ENCODE results near the gene TESK1. TPM values are rescaled to one million over a fixed set of nuclear protein-coding genes. Genes with fewer than 3 reads are reported as not detected.
"Not testable (repeated sequence)": the region's sequence is repeated elsewhere in the genome, so short reads cannot be mapped to it uniquely, and the experiment has no call there.

The TESK1 gene
- total RNA-seq, 1 donor from 2014 or later: 47.6 TPM

DNA sequence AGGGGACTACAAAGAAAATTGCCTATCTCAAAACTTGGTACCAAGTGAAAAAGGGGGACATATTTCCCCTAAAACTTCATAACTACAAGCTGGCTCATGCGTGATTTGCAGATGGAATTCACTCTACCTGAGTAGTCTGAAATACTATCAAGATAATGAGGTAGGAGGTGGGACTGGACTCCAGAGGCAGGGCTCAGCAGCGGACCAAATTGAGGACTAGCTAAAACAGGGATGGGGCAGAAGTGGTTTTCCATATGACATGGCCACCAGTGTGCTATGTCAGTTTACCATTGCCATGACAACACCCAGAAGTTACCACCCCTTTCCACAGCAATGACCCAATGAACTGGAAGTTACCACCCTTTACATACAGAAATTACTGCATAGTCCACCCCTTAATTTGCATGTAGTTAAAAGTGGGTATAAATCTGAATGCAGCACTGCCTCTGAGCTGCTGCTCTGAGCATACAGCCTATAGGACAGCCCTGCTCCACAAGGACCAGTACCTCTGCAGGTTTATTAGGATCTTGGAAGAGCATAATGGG lies 30.4 kb upstream of the TESK1 start:
- Mint-ChIP-seq H3K9me3 (peaks cover 3% of the 10 kb centered on the region), H3K4me1 (no peaks in the 10 kb centered on the region), H3K36me3 (ENCODE audit: low read depth) (peaks cover 2% of the 10 kb centered on the region), H3K4me3 (no peak overlapping the region), H3K27me3 (ENCODE audit: low read depth) (no peaks in the 10 kb centered on the region), H3K27ac (ENCODE audit: unreplicated experiment) (no peak overlapping the region)
- no peak for DNase-seq (ENCODE audit: low read depth, low spot score)
- TF ChIP-seq, protein P1, sequence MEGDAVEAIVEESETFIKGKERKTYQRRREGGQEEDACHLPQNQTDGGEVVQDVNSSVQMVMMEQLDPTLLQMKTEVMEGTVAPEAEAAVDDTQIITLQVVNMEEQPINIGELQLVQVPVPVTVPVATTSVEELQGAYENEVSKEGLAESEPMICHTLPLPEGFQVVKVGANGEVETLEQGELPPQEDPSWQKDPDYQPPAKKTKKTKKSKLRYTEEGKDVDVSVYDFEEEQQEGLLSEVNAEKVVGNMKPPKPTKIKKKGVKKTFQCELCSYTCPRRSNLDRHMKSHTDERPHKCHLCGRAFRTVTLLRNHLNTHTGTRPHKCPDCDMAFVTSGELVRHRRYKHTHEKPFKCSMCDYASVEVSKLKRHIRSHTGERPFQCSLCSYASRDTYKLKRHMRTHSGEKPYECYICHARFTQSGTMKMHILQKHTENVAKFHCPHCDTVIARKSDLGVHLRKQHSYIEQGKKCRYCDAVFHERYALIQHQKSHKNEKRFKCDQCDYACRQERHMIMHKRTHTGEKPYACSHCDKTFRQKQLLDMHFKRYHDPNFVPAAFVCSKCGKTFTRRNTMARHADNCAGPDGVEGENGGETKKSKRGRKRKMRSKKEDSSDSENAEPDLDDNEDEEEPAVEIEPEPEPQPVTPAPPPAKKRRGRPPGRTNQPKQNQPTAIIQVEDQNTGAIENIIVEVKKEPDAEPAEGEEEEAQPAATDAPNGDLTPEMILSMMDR (conservative IDR thresholded peaks at IDR 0.05): no peak

DNA sequence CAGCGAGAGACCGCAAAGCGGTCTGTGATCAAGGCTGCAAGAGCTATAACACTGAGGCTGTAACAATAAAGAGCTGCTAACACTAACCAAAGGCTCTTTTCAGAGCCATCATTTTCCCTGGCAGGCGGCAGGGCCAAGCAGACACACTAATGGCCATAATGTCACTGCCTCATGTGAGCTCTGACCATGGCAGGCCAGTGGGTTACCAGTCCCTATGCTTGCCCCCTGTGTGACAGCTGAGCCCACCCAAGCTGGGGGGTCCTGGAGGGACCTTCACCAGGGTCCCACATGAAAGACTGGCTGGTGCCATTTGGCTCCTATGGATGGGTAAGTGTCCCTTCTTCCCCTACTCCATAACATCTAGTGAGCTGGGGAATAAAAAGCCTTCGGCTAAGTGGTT lies 29.6 kb upstream of the TESK1 start:
- Mint-ChIP-seq H3K4me3 (no peak overlapping the region), H3K9me3 (peaks cover 6% of the 10 kb centered on the region), H3K4me1 (no peaks in the 10 kb centered on the region), H3K36me3 (ENCODE audit: low read depth) (peaks cover 6% of the 10 kb centered on the region), H3K27ac (ENCODE audit: unreplicated experiment) (no peak overlapping the region), H3K27me3 (ENCODE audit: low read depth) (no peaks in the 10 kb centered on the region)
- no peak for DNase-seq (ENCODE audit: low read depth, low spot score)
- TF ChIP-seq, protein P1 (conservative IDR thresholded peaks at IDR 0.05): no peak

DNA sequence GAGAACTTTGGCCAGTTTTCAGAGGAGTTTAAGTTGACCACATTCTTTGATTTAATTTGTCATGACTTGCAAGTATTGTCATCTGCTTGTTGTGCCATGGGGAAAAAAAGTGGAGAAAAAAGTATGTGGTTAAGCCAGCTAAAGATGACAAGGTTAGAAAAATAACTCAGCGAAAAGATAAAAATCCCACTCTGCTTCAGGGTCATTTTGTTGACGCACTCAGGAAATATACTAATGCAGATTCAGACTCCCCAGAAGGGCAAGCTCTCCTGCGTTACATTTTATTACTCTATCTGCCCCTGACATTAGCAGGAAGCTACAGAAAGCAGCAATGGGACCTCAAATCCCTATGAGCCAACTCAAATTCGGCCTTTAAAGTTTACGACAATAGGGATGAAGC lies 27.6 kb upstream of the TESK1 start:
- H3K27ac Mint-ChIP-seq (ENCODE audit: unreplicated experiment): no peak overlapping the region
- TF ChIP-seq, protein P1 (conservative IDR thresholded peaks at IDR 0.05): no peak
- H3K4me3 Mint-ChIP-seq: no peak overlapping the region
- no peaks in the 10 kb centered on the region for H3K4me1 Mint-ChIP-seq
- H3K27me3 Mint-ChIP-seq (ENCODE audit: low read depth): no peaks in the 10 kb centered on the region
- no peak for DNase-seq (ENCODE audit: low read depth, low spot score)
- peaks cover 8% of the 10 kb centered on the region for H3K9me3 Mint-ChIP-seq
- peaks cover 12% of the 10 kb centered on the region for H3K36me3 Mint-ChIP-seq (ENCODE audit: low read depth)

DNA sequence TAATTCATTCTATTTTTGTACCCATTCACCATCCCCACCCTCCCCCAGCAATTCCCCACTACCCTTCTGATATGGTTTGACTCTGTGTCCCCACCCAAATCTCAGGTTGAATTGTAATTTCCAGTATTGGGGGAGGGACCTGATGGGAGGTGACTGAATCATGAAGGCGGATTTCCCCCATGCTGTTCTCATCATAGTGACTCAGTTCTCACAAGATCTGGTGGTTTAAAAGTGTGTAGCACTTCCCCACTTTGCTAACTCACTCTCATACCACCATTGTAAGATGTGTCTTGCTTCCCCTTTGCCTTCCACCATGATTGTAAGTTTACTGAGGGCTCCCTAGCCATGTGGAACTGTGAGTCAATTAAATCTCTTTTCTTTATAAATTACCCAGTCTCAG lies 25.9 kb upstream of the TESK1 start:
- no peak for DNase-seq (ENCODE audit: low read depth, low spot score)
- no peak overlapping the region for H3K27ac Mint-ChIP-seq (ENCODE audit: unreplicated experiment)
- no peak overlapping the region for H3K4me3 Mint-ChIP-seq
- peaks cover 12% of the 10 kb centered on the region for H3K36me3 Mint-ChIP-seq (ENCODE audit: low read depth)
- H3K9me3 Mint-ChIP-seq: peaks cover 8% of the 10 kb centered on the region
- TF ChIP-seq, protein P1 (conservative IDR thresholded peaks at IDR 0.05): no peak
- H3K27me3 Mint-ChIP-seq (ENCODE audit: low read depth): no peaks in the 10 kb centered on the region
- H3K4me1 Mint-ChIP-seq: no peaks in the 10 kb centered on the region

DNA sequence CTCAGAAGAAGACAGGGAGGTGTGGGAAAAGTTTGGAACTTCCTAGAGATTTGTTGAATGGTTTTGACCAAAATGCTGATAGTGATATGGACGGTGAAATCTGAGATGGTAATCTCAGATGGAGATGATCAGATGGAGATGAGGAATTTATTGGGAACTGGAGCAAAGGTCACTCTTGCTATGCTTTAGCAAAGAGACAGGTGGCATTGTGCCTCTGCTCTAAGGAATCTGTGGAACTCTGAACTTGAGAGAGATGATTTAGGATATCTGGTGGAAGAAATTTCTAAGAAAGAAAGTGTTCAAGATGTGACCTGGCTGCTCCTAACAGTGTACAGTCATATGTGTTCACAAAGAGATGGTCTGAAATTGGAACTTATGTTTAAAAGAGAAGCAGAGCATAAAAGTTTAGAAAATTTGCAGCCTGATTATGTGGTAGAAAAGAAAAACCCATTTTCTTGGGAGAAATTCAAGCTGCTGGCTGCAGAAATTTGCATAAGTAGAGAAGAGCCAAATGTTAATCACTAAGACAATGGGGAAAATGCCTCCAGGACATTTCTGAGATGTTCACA lies 25.3 kb upstream of the TESK1 start:
- not testable (repeated sequence) for DNase-seq (ENCODE audit: low read depth, low spot score); H3K27me3 Mint-ChIP-seq (ENCODE audit: low read depth); H3K4me3 Mint-ChIP-seq; H3K9me3 Mint-ChIP-seq; H3K4me1 Mint-ChIP-seq; H3K27ac Mint-ChIP-seq (ENCODE audit: unreplicated experiment)
- H3K36me3 Mint-ChIP-seq (ENCODE audit: low read depth): peaks cover 12% of the 10 kb centered on the region

DNA sequence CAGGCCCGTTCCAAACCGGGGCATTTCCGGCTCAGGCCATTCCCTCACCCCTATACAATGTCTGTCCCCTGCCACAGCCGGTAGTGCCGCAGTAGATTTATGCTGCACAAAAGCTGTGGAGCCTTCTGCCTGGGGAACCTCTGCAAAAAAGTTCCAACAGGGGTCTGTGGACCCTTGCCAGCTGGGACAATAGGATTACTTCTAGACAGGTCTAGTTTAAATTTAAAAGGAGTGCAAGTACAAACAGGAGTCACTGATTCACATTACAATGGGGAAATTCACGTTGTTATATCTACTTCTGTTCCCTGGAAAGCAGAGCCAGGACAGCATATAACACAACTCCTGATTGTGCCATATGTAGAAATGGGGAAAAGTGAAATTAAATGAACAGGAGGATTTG lies 21.5 kb upstream of the TESK1 start:
- H3K9me3 Mint-ChIP-seq: peaks cover 12% of the 10 kb centered on the region
- not testable (repeated sequence) for H3K27me3 Mint-ChIP-seq (ENCODE audit: low read depth); H3K4me3 Mint-ChIP-seq; H3K27ac Mint-ChIP-seq (ENCODE audit: unreplicated experiment); DNase-seq (ENCODE audit: low read depth, low spot score); H3K4me1 Mint-ChIP-seq
- peaks cover 12% of the 10 kb centered on the region for H3K36me3 Mint-ChIP-seq (ENCODE audit: low read depth)

DNA sequence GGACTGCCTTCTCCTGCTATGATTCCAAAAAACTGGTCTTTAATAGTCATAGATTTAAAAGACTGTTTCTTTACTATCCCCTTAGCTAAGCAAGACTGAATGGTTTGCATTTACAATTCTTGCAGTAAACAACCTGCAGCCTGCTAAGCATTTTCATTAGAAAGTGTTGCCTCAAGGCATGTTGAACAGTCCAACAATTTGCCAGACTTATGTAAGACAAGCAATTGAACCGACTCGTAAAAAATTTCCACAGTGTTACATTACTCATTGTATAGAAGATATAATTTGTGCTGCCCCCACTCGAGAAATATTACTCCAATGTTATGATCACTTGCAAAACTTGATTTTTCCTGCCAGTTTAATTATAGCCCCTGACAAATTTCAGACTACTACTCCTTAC lies 20.4 kb upstream of the TESK1 start:
- H3K27me3 Mint-ChIP-seq (ENCODE audit: low read depth); H3K4me3 Mint-ChIP-seq; H3K36me3 Mint-ChIP-seq (ENCODE audit: low read depth); H3K9me3 Mint-ChIP-seq; H3K27ac Mint-ChIP-seq (ENCODE audit: unreplicated experiment); H3K4me1 Mint-ChIP-seq; DNase-seq (ENCODE audit: low read depth, low spot score): not testable (repeated sequence)

DNA sequence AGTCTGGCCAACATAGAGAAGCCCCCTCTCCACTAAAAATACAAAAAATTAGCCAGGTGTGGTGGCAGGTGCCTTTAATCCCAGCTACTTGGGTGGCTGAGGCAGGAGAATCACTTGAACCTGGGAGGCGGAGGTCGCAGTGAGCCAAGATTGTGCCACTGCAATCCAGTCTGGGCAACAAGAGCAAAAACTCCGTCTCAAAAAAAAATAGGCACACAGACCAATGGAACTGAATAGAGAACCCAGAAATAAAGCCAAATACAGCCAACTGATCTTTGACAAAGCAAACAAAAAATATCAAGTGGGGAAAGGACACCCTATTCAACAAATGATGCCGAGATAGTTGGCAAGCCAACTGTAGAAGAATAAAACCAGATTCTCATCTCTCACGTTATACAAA lies 16.6 kb upstream of the TESK1 start:
- not testable (repeated sequence) for H3K4me1 Mint-ChIP-seq; H3K36me3 Mint-ChIP-seq (ENCODE audit: low read depth); H3K4me3 Mint-ChIP-seq; H3K27ac Mint-ChIP-seq (ENCODE audit: unreplicated experiment); DNase-seq (ENCODE audit: low read depth, low spot score); H3K27me3 Mint-ChIP-seq (ENCODE audit: low read depth)
- peaks cover 17% of the 10 kb centered on the region for H3K9me3 Mint-ChIP-seq
